GM23338 (cell line): Measurements from ENCODE around the gene MCRIP1. TPM values are rescaled to one million over a fixed set of nuclear protein-coding genes. Genes with fewer than 3 reads are reported as not detected.

Experiments
- polyA plus RNA-seq: library from polyadenylated mRNA; unstranded; fragments of >200 nt; fragmentation: Nextera tagmentation; extraction: Ambion mirVana; gene quantifications from 2 replicates; pipeline ENCODE4 v1.2.1, GENCODE V29; 2016
- total RNA-seq: library from RNA; depleted of rRNA; stranded (reverse); fragments of >200 nt; shearing (Covaris generic); gene quantifications from 2 replicates; pipeline ENCODE4 v1.2.3, GENCODE V29; 2014; rRNA removed

The MCRIP1 gene
- total and polyA plus RNA-seq, 2 experiments from 2014 or later, result 85.2 to 101 TPM

Other genes starting within 250 kb of the MCRIP1 start
- gene NPLOC4, start 196.2 kb downstream of the MCRIP1 start, total RNA-seq, result 54.3 and 79.1 TPM in 2 replicates
- 23.0 and 24.1 TPM in 2 replicates for gene NPLOC4, start 196.2 kb downstream of the MCRIP1 start, polyA plus RNA-seq
- gene TSPAN10, start 196.1 kb downstream of the MCRIP1 start, total RNA-seq, result 0.31 and 0.66 TPM in 2 replicates
- 1.2 and 1.5 TPM in 2 replicates for gene TSPAN10, start 196.1 kb downstream of the MCRIP1 start, polyA plus RNA-seq
- gene PDE6G, start 176.7 kb downstream of the MCRIP1 start, total RNA-seq, result 4.0 and 5.5 TPM in 2 replicates
- 9.0 and 11.4 TPM in 2 replicates for gene PDE6G, start 176.7 kb downstream of the MCRIP1 start, polyA plus RNA-seq
- gene OXLD1, start 166.7 kb downstream of the MCRIP1 start, total RNA-seq, result 46.0 and 76.2 TPM in 2 replicates
- 64.9 and 73.0 TPM in 2 replicates for gene OXLD1, start 166.7 kb downstream of the MCRIP1 start, polyA plus RNA-seq
- gene CCDC137, start 166.6 kb downstream of the MCRIP1 start, total RNA-seq, result 22.3 and 26.1 TPM in 2 replicates
- 69.3 and 73.4 TPM in 2 replicates for gene CCDC137, start 166.6 kb downstream of the MCRIP1 start, polyA plus RNA-seq
- 41.3 and 54.9 TPM in 2 replicates for gene ARL16, start 149.5 kb downstream of the MCRIP1 start, total RNA-seq
- 39.6 and 40.4 TPM in 2 replicates for gene ARL16, start 149.5 kb downstream of the MCRIP1 start, polyA plus RNA-seq
- gene HGS, start 149.3 kb downstream of the MCRIP1 start, total RNA-seq, result 66.9 and 90.2 TPM in 2 replicates
- gene HGS, start 149.3 kb downstream of the MCRIP1 start, polyA plus RNA-seq, result 59.0 and 59.4 TPM in 2 replicates
- 50.9 and 53.2 TPM in 2 replicates for gene MRPL12, start 129.9 kb downstream of the MCRIP1 start, total RNA-seq
- gene MRPL12, start 129.9 kb downstream of the MCRIP1 start, polyA plus RNA-seq, result 140 and 153 TPM in 2 replicates
- gene SLC25A10, start 121.0 kb downstream of the MCRIP1 start, total RNA-seq, result 37.1 and 47.4 TPM in 2 replicates
- gene SLC25A10, start 121.0 kb downstream of the MCRIP1 start, polyA plus RNA-seq, result 25.7 TPM in 2 replicates
- gene GCGR, start 29.1 kb downstream of the MCRIP1 start, total RNA-seq, result 0.17 and 0.31 TPM in 2 replicates
- 0.23 and 0.92 TPM in 2 replicates for gene GCGR, start 29.1 kb downstream of the MCRIP1 start, polyA plus RNA-seq
- gene PPP1R27, start 1.8 kb upstream of the MCRIP1 start, total RNA-seq, result not detected in 2 replicates
- 0.40 and 0.65 TPM in 2 replicates for gene PPP1R27, start 1.8 kb upstream of the MCRIP1 start, polyA plus RNA-seq
- gene P4HB, start 27.2 kb upstream of the MCRIP1 start, total RNA-seq, result 418 and 620 TPM in 2 replicates
- 206 and 209 TPM in 2 replicates for gene P4HB, start 27.2 kb upstream of the MCRIP1 start, polyA plus RNA-seq
- 80.1 and 125 TPM in 2 replicates for gene ARHGDIA, start 38.0 kb upstream of the MCRIP1 start, total RNA-seq
- gene ARHGDIA, start 38.0 kb upstream of the MCRIP1 start, polyA plus RNA-seq, result 140 and 152 TPM in 2 replicates
- 236 TPM in 2 replicates for gene ALYREF, start 58.3 kb upstream of the MCRIP1 start, total RNA-seq
- gene ALYREF, start 58.3 kb upstream of the MCRIP1 start, polyA plus RNA-seq, result 36.5 and 54.3 TPM in 2 replicates
- 149 and 188 TPM in 2 replicates for gene ANAPC11, start 58.4 kb upstream of the MCRIP1 start, total RNA-seq
- 498 and 517 TPM in 2 replicates for gene ANAPC11, start 58.4 kb upstream of the MCRIP1 start, polyA plus RNA-seq
- gene NPB, start 68.9 kb upstream of the MCRIP1 start, total RNA-seq, result 0.93 and 3.8 TPM in 2 replicates
- 2.7 and 3.6 TPM in 2 replicates for gene NPB, start 68.9 kb upstream of the MCRIP1 start, polyA plus RNA-seq
- gene PCYT2, start 78.1 kb upstream of the MCRIP1 start, total RNA-seq, result 65.2 and 82.9 TPM in 2 replicates
- 50.9 and 51.6 TPM in 2 replicates for gene PCYT2, start 78.1 kb upstream of the MCRIP1 start, polyA plus RNA-seq
- gene SIRT7, start 84.9 kb upstream of the MCRIP1 start, total RNA-seq, result 20.8 and 29.7 TPM in 2 replicates
- gene SIRT7, start 84.9 kb upstream of the MCRIP1 start, polyA plus RNA-seq, result 16.3 and 17.1 TPM in 2 replicates
- gene MAFG, start 94.4 kb upstream of the MCRIP1 start, total RNA-seq, result 32.0 and 33.4 TPM in 2 replicates
- 17.2 and 21.7 TPM in 2 replicates for gene MAFG, start 94.4 kb upstream of the MCRIP1 start, polyA plus RNA-seq
- 237 and 240 TPM in 2 replicates for gene PYCR1, start 104.0 kb upstream of the MCRIP1 start, total RNA-seq
- 87.3 and 98.9 TPM in 2 replicates for gene PYCR1, start 104.0 kb upstream of the MCRIP1 start, polyA plus RNA-seq
- gene MYADML2, start 113.9 kb upstream of the MCRIP1 start, total RNA-seq, result 0.78 and 1.7 TPM in 2 replicates
- 0.42 and 0.70 TPM in 2 replicates for gene MYADML2, start 113.9 kb upstream of the MCRIP1 start, polyA plus RNA-seq
- 0.66 and 1.6 TPM in 2 replicates for gene NOTUM, start 127.9 kb upstream of the MCRIP1 start, total RNA-seq
- 0.29 and 0.66 TPM in 2 replicates for gene NOTUM, start 127.9 kb upstream of the MCRIP1 start, polyA plus RNA-seq
- gene ASPSCR1, start 144.3 kb upstream of the MCRIP1 start, total RNA-seq, result 40.4 and 46.9 TPM in 2 replicates
- 44.2 and 47.5 TPM in 2 replicates for gene ASPSCR1, start 144.3 kb upstream of the MCRIP1 start, polyA plus RNA-seq
- 114 and 127 TPM in 2 replicates for gene CENPX, start 189.6 kb upstream of the MCRIP1 start, total RNA-seq
- gene CENPX, start 189.6 kb upstream of the MCRIP1 start, polyA plus RNA-seq, result 157 and 172 TPM in 2 replicates
- 40.7 and 41.6 TPM in 2 replicates for gene LRRC45, start 190.0 kb upstream of the MCRIP1 start, total RNA-seq
- 16.1 and 17.6 TPM in 2 replicates for gene LRRC45, start 190.0 kb upstream of the MCRIP1 start, polyA plus RNA-seq
- 211 and 293 TPM in 2 replicates for gene RAC3, start 198.4 kb upstream of the MCRIP1 start, total RNA-seq
- 31.5 and 35.6 TPM in 2 replicates for gene RAC3, start 198.4 kb upstream of the MCRIP1 start, polyA plus RNA-seq
- 84.8 and 86.9 TPM in 2 replicates for gene DCXR, start 204.4 kb upstream of the MCRIP1 start, total RNA-seq
- 137 and 147 TPM in 2 replicates for gene DCXR, start 204.4 kb upstream of the MCRIP1 start, polyA plus RNA-seq
- 36.9 and 44.7 TPM in 2 replicates for gene RFNG, start 218.5 kb upstream of the MCRIP1 start, total RNA-seq
- 18.0 and 18.9 TPM in 2 replicates for gene RFNG, start 218.5 kb upstream of the MCRIP1 start, polyA plus RNA-seq
- 228 and 242 TPM in 2 replicates for gene GPS1, start 218.6 kb upstream of the MCRIP1 start, total RNA-seq
- gene GPS1, start 218.6 kb upstream of the MCRIP1 start, polyA plus RNA-seq, result 136 and 148 TPM in 2 replicates
- 110 and 122 TPM in 2 replicates for gene DUS1L, start 232.5 kb upstream of the MCRIP1 start, total RNA-seq
- gene DUS1L, start 232.5 kb upstream of the MCRIP1 start, polyA plus RNA-seq, result 66.0 and 105 TPM in 2 replicates